GM20000 (cell line): ENCODE results near the gene JAM3.

Experiments used
- DNase-seq: peaks from one replicate; pipeline ENCODE4 v3.0.0; 2012; ENCODE audit warnings: low spot score
- CTCF ChIP-seq: IDR thresholded peaks from 2 replicates; pipeline ENCODE4 v1.5.1; 2012; ENCODE audit warnings: mild to moderate bottlenecking, control low read depth; ENCODE audit errors: extremely low read depth, missing control alignments

JAM3 gene

GRCh38 chr11:134142536-134142935 lies 73.7 kb downstream of the JAM3 start:
- no peak for TF ChIP-seq CTCF
- DNase-seq, result no peak

- no peak for DNase-seq
- TF ChIP-seq CTCF, result no peak
Observed at GRCh38 chr11:134143801-134144200, 74.9 kb downstream of the JAM3 start.

GRCh38 chr11:134144744-134145143 lies 75.9 kb downstream of the JAM3 start:
- no peak for TF ChIP-seq CTCF
- DNase-seq, result no peak

- no peak for TF ChIP-seq CTCF
- no peak for DNase-seq
Observed at GRCh38 chr11:134145715-134146114, 76.8 kb downstream of the JAM3 start.

- no peak for TF ChIP-seq CTCF
- no peak for DNase-seq
Observed at GRCh38 chr11:134146598-134146997, 77.7 kb downstream of the JAM3 start.

GRCh38 chr11:134149371-134149770 lies 80.5 kb downstream of the JAM3 start:
- TF ChIP-seq CTCF, result no peak
- DNase-seq, result no peak

GRCh38 chr11:134150195-134150903 lies 81.5 kb downstream of the JAM3 start:
- no peak for DNase-seq
- TF ChIP-seq CTCF, result no peak
